Measurements from ENCODE around the gene CD180.

DNA sequence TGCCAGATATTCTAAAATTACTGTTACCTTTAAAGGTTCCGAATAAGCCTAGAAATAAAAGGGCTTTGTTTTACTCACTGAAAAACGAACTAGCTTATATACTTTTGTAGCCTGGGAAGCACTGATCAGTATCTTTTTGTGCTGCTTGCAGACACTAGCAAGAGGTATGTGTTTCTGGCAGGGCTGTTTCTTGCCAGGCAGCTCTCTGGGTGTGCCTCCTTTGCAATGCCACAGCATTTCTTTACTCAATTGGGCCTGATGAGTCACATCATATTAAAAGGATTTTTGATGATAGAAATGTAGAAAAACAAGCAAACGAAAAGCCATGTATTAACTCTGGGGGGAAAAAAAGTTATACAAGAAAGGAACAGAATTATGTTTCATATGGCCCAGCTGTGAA lies 35.6 kb downstream of the CD180 start:
- TF ChIP-seq, protein P1, sequence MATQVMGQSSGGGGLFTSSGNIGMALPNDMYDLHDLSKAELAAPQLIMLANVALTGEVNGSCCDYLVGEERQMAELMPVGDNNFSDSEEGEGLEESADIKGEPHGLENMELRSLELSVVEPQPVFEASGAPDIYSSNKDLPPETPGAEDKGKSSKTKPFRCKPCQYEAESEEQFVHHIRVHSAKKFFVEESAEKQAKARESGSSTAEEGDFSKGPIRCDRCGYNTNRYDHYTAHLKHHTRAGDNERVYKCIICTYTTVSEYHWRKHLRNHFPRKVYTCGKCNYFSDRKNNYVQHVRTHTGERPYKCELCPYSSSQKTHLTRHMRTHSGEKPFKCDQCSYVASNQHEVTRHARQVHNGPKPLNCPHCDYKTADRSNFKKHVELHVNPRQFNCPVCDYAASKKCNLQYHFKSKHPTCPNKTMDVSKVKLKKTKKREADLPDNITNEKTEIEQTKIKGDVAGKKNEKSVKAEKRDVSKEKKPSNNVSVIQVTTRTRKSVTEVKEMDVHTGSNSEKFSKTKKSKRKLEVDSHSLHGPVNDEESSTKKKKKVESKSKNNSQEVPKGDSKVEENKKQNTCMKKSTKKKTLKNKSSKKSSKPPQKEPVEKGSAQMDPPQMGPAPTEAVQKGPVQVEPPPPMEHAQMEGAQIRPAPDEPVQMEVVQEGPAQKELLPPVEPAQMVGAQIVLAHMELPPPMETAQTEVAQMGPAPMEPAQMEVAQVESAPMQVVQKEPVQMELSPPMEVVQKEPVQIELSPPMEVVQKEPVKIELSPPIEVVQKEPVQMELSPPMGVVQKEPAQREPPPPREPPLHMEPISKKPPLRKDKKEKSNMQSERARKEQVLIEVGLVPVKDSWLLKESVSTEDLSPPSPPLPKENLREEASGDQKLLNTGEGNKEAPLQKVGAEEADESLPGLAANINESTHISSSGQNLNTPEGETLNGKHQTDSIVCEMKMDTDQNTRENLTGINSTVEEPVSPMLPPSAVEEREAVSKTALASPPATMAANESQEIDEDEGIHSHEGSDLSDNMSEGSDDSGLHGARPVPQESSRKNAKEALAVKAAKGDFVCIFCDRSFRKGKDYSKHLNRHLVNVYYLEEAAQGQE (IDR thresholded peaks at IDR 0.05; ENCODE audit: insufficient read depth in 1 of 2, low read depth in 2 of 2, low read length in 1 of 2), result no peak
- TF ChIP-seq POLR2AphosphoS5 (IDR thresholded peaks at IDR 0.05; ENCODE audit: low read depth, low read length), result no peak
- TF ChIP-seq, protein P2, sequence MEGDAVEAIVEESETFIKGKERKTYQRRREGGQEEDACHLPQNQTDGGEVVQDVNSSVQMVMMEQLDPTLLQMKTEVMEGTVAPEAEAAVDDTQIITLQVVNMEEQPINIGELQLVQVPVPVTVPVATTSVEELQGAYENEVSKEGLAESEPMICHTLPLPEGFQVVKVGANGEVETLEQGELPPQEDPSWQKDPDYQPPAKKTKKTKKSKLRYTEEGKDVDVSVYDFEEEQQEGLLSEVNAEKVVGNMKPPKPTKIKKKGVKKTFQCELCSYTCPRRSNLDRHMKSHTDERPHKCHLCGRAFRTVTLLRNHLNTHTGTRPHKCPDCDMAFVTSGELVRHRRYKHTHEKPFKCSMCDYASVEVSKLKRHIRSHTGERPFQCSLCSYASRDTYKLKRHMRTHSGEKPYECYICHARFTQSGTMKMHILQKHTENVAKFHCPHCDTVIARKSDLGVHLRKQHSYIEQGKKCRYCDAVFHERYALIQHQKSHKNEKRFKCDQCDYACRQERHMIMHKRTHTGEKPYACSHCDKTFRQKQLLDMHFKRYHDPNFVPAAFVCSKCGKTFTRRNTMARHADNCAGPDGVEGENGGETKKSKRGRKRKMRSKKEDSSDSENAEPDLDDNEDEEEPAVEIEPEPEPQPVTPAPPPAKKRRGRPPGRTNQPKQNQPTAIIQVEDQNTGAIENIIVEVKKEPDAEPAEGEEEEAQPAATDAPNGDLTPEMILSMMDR (IDR thresholded peaks at IDR 0.05), result no peak
